Gastrocnemius medialis (tissue), 4 donors: Measurements from ENCODE around the gene SPIRE2. TPM values are rescaled to one million over a fixed set of nuclear protein-coding genes. Genes with fewer than 3 reads are reported as not detected.
"Not testable (repeated sequence)": the region's sequence is repeated elsewhere in the genome, so short reads cannot be mapped to it uniquely, and the experiment has no call there.

Experiments used
- ATAC-seq, 2 donors: fragments of 150-250 bp; one replicate each; pipeline ENCODE4 v1.9.1; 2016
- DNase-seq, 2 donors: peaks; one replicate each; pipeline ENCODE4 v3.0.0-alpha.2; 2019
- H3K27ac ChIP-seq, 4 donors: fragments of 200-600 bp; sonication (generic); 1 replicate in 1 of 4; 2 replicates in 3 of 4; pipeline ENCODE4 v1.5.1; 2016 to 2018; ENCODE audit warnings: mild to moderate bottlenecking in 2 of 4, moderate library complexity in 1 of 4
- H3K27me3 ChIP-seq, 3 donors: fragments of 200-600 bp; sonication (generic) in 2 of 3; 1 replicate in 1 of 3; 2 replicates in 2 of 3; pipeline versions ENCODE4 v1.5.1 to v1.6.0; 2016 to 2019; ENCODE audit warnings: mild to moderate bottlenecking in 1 of 3, moderate library complexity in 1 of 3
- H3K36me3 ChIP-seq, 2 donors: fragments of 200-600 bp; sonication (generic) in 1 of 2; one replicate each; pipeline ENCODE4 v1.5.1; 2017 to 2018
- H3K4me1 ChIP-seq, 2 donors: fragments of 200-600 bp; sonication (generic) in 1 of 2; one replicate each; pipeline ENCODE4 v1.5.1; 2016 to 2017; ENCODE audit warnings: mild to moderate bottlenecking in 2 of 2
- H3K4me3 ChIP-seq, 4 donors: fragments of 200-600 bp; sonication (generic) in 3 of 4; 1 replicate in 1 of 4; 2 replicates in 3 of 4; pipeline ENCODE4 v1.5.1; 2016 to 2019; ENCODE audit warnings: mild to moderate bottlenecking in 2 of 4
- H3K9me3 ChIP-seq, 3 donors: fragments of 200-600 bp; sonication (generic) in 2 of 3; 1 replicate in 1 of 3; 2 replicates in 2 of 3; pipeline ENCODE4 v1.5.1; 2016 to 2019
- POLR2A ChIP-seq, 2 donors: fragments of 450-650 bp; IDR thresholded peaks; one replicate each; pipeline ENCODE4 v1.6.1; 2017; ENCODE audit warnings: antibody characterized with exemption in 2 of 2, mild to moderate bottlenecking in 2 of 2, moderate library complexity in 2 of 2
- in situ Hi-C, 4 donors: fragments of 200-750 bp; cut with MboI; loops; one replicate each; pipeline versions ENCODE4 v1.15.0 to v1.8.0; 2017; ENCODE audit warnings: low sequenced_read_pairs in 4 of 4
- intact Hi-C: fragments of 100-400 bp; cut with DNase I; formaldehyde crosslinking; loops from one replicate; pipeline ENCODE4 v1.15.1; 2023; ENCODE audit warnings: low total_unique reads
- total RNA-seq, 4 donors: library from RNA; depleted of rRNA; stranded (reverse); fragments of >200 nt; gene quantifications; one replicate each; pipeline versions ENCODE4 v1.1.0 to v1.2.3, GENCODE V29; 2016
- TF ChIP-seq, protein P1 (sequence below), 5 experiments: fragments of 450-650 bp in 3 of 5; fragments of 200-600 bp in 2 of 5; sonication (generic) in 2 of 5; IDR thresholded peaks in 4 of 5; conservative IDR thresholded peaks in 1 of 5; 1 replicate in 4 of 5; 2 replicates in 1 of 5; pipeline ENCODE4 v1.5.1; 2016 to 2019; ENCODE audit warnings: antibody characterized with exemption in 5 of 5, mild to moderate bottlenecking in 3 of 5, moderate library complexity in 3 of 5

SPIRE2 gene
- total RNA-seq, 4 donors from 2014 or later: 0.49 to 1.6 TPM; not detected in 2

DNA sequence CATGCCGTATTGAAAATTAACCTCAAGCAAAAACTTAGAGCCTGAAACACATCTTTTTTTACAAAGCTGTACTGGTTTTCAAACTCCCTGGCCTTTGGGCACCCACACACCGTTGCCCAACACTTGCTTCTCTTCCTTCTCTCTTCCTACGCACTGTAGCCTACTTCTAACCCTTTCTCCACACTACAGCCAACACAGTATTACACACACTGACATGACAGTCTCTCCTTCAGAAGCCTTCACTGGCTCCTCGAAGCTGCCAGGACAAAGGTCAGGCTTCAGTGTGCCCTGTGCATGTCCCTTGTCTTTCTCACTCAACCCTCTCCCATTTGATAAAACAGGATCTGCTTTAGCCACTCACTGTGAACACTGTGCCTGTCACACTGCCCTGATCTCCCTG lies 19.8 kb upstream of the SPIRE2 start:
- H3K27me3 ChIP-seq: no peaks in the 10 kb centered on the region
- H3K27ac ChIP-seq: no peak overlapping the region
- ATAC-seq (no peak), DNase-seq (no peak)
- intact Hi-C loops: no loop called here
- H3K36me3 ChIP-seq: no peaks in the 10 kb centered on the region
- no peaks in the 10 kb centered on the region for H3K4me1 ChIP-seq
- no peaks in the 10 kb centered on the region for H3K9me3 ChIP-seq
- in situ Hi-C loops: no loop called here
- H3K4me3 ChIP-seq: no peak overlapping the region
- TF ChIP-seq, protein P1, sequence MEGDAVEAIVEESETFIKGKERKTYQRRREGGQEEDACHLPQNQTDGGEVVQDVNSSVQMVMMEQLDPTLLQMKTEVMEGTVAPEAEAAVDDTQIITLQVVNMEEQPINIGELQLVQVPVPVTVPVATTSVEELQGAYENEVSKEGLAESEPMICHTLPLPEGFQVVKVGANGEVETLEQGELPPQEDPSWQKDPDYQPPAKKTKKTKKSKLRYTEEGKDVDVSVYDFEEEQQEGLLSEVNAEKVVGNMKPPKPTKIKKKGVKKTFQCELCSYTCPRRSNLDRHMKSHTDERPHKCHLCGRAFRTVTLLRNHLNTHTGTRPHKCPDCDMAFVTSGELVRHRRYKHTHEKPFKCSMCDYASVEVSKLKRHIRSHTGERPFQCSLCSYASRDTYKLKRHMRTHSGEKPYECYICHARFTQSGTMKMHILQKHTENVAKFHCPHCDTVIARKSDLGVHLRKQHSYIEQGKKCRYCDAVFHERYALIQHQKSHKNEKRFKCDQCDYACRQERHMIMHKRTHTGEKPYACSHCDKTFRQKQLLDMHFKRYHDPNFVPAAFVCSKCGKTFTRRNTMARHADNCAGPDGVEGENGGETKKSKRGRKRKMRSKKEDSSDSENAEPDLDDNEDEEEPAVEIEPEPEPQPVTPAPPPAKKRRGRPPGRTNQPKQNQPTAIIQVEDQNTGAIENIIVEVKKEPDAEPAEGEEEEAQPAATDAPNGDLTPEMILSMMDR (IDR thresholded peaks at IDR 0.05 in 4 of 5, conservative IDR thresholded peaks at IDR 0.05 in 1 of 5): no peak
- no peak for TF ChIP-seq POLR2A (IDR thresholded peaks at IDR 0.05)

DNA sequence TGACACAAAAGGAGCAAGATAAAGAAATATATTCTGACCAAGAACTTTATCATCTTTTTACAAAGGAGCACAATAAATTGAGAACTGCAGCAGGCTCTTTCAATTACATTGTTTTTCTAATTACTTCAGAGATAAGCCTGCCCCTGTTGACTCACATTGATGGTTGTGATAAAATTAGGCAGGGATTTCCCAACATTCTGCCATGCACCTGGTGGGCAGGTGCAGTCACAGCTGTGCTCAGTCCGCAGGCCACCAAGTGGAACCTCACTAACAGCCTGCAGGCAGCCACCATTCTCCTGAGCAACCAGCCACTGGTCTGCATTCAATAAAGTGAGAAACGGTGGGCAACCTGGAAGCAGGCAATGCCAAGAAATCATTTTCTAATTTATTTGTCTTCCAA lies 17.0 kb upstream of the SPIRE2 start:
- H3K4me3 ChIP-seq: no peak overlapping the region
- H3K27ac ChIP-seq: no peak overlapping the region
- no peaks in the 10 kb centered on the region for H3K9me3 ChIP-seq
- ATAC-seq: no peak
- DNase-seq: no peak
- in situ Hi-C loops: no loop called here
- H3K4me1 ChIP-seq: peaks cover 4 to 6% of the 10 kb centered on the region in 2 donors
- no peaks in the 10 kb centered on the region for H3K36me3 ChIP-seq
- TF ChIP-seq POLR2A (IDR thresholded peaks at IDR 0.05): no peak
- TF ChIP-seq, protein P1 (IDR thresholded peaks at IDR 0.05 in 4 of 5, conservative IDR thresholded peaks at IDR 0.05 in 1 of 5): no peak
- intact Hi-C loops: no loop called here
- peaks cover 4 to 7% (median 7%) of the 10 kb centered on the region in 3 donors for H3K27me3 ChIP-seq

DNA sequence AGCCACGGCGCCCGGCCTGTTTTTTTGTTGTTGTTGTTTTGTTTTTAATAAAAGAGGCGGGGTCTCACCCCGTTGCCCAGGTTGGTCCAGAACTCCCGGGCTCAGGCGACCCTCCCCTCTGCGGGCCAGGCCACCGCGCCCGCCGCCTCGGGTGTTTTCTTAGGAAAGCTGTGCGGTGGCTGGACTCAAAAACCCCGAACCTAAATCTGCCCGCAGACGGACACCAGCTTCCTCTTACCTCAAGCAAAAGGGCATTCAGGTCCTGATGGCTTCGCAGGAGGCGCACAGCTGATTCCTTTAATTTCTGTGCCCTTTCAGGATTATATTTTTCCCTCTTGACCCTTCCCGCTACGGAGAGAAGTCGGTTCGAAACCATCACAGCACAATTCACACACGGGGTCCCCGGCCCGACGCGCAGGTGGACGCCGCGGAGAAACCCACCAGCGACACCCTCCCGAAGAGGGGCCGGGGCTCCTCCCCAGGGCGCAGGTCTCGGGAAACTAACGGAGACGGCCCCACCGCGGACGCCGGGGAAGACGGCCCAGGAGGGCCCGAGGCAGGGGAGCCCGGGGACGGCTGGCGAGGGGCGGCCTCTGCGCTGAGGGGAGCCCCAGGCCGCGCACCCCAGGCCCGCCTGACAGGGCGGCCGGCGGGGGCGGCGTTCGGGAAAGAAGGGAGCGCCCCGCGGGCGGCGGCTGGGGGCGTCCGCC lies 12.5 kb upstream of the SPIRE2 start:
- intact Hi-C loops: loop anchor here (2.0 kb wide), 1 partner anchor 59 kb away; no protein-coding TSS in a partner anchor
- in situ Hi-C loops: no loop called here
- Histone ChIP-seq H3K36me3 (no peaks in the 10 kb centered on the region), H3K9me3 (no peaks in the 10 kb centered on the region), H3K4me3 (peak overlapping the region; percentile 37 to 83 (median 58)), H3K27me3 (peaks cover 4 to 7% (median 7%) of the 10 kb centered on the region in 3 donors), H3K27ac (no peak overlapping the region), H3K4me1 (peaks cover 4 to 12% of the 10 kb centered on the region in 2 donors)
- no peak for ATAC-seq
- TF ChIP-seq POLR2A (IDR thresholded peaks at IDR 0.05): no peak
- TF ChIP-seq, protein P1 (IDR thresholded peaks at IDR 0.05 in 4 of 5, conservative IDR thresholded peaks at IDR 0.05 in 1 of 5): no peak
- DNase-seq: no peak

DNA sequence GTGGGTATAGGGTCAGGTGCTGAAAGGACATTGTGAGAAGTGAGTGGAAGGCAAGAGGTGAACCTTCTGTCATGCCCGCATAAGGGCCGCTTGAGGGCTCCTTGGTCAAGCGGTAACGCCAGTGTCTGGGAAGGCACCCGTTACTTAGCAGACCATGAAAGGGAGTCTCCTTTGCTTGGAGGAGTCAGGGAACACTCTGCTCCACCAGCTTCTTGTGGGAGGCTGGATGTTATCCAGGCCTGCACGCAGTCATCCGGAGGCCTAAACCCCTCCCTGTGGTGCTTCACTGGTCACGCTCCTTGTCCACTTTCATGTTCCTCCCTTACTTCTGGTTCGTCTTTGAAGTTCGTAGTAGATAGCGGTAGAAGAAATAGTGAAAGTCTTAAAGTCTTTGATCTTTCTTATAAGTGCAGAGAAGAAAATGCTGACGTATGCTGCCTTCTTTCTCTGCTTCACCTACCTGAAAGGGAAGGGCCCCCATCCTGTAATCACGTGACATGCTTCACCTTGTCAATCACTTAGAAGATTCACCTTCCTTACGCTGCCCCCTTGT lies 9.3 kb upstream of the SPIRE2 start:
- DNase-seq, H3K27ac ChIP-seq, H3K9me3 ChIP-seq, intact Hi-C loops, H3K4me3 ChIP-seq, in situ Hi-C loops, H3K27me3 ChIP-seq, ATAC-seq, H3K36me3 ChIP-seq: not testable (repeated sequence)
- H3K4me1 ChIP-seq: peaks cover 4 to 12% of the 10 kb centered on the region in 2 donors

DNA sequence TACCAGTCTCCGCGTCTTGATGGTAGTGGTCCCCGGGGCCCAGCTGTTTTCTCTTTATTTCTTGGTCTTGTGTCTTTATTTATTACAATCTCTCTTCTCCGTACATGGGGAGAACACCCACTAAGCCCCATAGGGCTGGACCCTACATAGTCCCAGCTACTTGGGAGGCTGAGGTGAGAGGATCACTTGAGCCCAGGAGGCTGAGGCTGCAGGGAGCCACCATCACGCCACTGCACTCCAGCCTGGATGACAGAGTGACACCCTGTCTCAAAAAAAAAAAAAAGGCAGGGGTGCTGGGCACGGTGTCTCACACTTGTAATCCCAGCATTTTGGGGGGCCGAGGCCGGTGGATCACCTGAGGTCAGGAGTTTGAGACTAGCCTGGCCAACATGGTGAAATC lies 8.8 kb upstream of the SPIRE2 start:
- H3K4me1 ChIP-seq: peaks cover 4 to 12% of the 10 kb centered on the region in 2 donors
- H3K4me3 ChIP-seq, ATAC-seq, H3K9me3 ChIP-seq, DNase-seq, intact Hi-C loops, H3K36me3 ChIP-seq, H3K27ac ChIP-seq, in situ Hi-C loops, H3K27me3 ChIP-seq: not testable (repeated sequence)
